SK-N-SH treated with all-trans-retinoic acid at 6 μM for 48 hours (cell line): ENCODE results near the gene PMCH.

Experiments
- ATAC-seq: fragments of 200-7000 bp; cut with Tn5 transposase; 3 replicates; pipeline ENCODE4 v1.9.1; 2020; ENCODE audit warnings: mild to moderate bottlenecking, moderate library complexity
- BACH2 ChIP-seq: fragments of 250-450 bp; sonication (Bioruptor Pico); IDR thresholded peaks from 2 replicates; pipeline ENCODE4 v1.9.0; 2021; ENCODE audit warnings: mild to moderate bottlenecking, borderline replicate concordance
- CREB5 ChIP-seq: fragments of 250-450 bp; sonication (Bioruptor Pico); IDR thresholded peaks from 2 replicates; pipeline ENCODE4 v1.5.1; 2020; ENCODE audit warnings: low read depth, mild to moderate bottlenecking, moderate library complexity
- CSDC2 ChIP-seq: fragments of 250-450 bp; sonication (Bioruptor Pico); IDR thresholded peaks from 2 replicates; pipeline ENCODE4 v1.5.0; 2020; ENCODE audit warnings: mild to moderate bottlenecking, moderate library complexity
- CSRNP3 ChIP-seq: fragments of 250-450 bp; sonication (Bioruptor Pico); IDR thresholded peaks from 2 replicates; pipeline ENCODE4 v1.5.1; 2021; ENCODE audit warnings: mild to moderate bottlenecking, moderate library complexity
- ESRRG ChIP-seq: fragments of 250-450 bp; sonication (Bioruptor Pico); IDR thresholded peaks from 2 replicates; pipeline ENCODE4 v1.6.1; 2021; ENCODE audit warnings: mild to moderate bottlenecking
- ISL1 ChIP-seq: fragments of 250-450 bp; sonication (Bioruptor Pico); IDR thresholded peaks from 2 replicates; pipeline ENCODE4 v2.1.2; 2022; ENCODE audit warnings: mild to moderate bottlenecking, moderate library complexity
- PATZ1 ChIP-seq: fragments of 250-450 bp; sonication (Bioruptor Pico); IDR thresholded peaks from 2 replicates; pipeline ENCODE4 v1.8.0; 2020; ENCODE audit warnings: mild to moderate bottlenecking, moderate library complexity, borderline replicate concordance
- POU6F1 ChIP-seq: fragments of 250-450 bp; sonication (Bioruptor Pico); IDR thresholded peaks from 2 replicates; pipeline ENCODE4 v1.8.0; 2021; ENCODE audit warnings: low read depth, mild to moderate bottlenecking, moderate library complexity, borderline replicate concordance
- PPARA ChIP-seq: fragments of 250-450 bp; sonication (Bioruptor Pico); IDR thresholded peaks from 2 replicates; pipeline ENCODE4 v1.5.0; 2020; ENCODE audit warnings: mild to moderate bottlenecking, borderline replicate concordance
- SNAI2 ChIP-seq: fragments of 250-450 bp; sonication (Bioruptor Pico); IDR thresholded peaks from 2 replicates; pipeline ENCODE4 v1.5.0; 2020; ENCODE audit warnings: mild to moderate bottlenecking, moderate library complexity
- TCF4 ChIP-seq: fragments of 250-450 bp; sonication (Bioruptor Pico); IDR thresholded peaks from 2 replicates; pipeline ENCODE4 v1.8.0; 2021; ENCODE audit warnings: mild to moderate bottlenecking, moderate library complexity, borderline replicate concordance
- TOX ChIP-seq: fragments of 250-450 bp; sonication (Bioruptor Pico); IDR thresholded peaks from 2 replicates; pipeline ENCODE4 v1.8.0; 2021; ENCODE audit warnings: mild to moderate bottlenecking, moderate library complexity, borderline replicate concordance
- TSHZ2 ChIP-seq: fragments of 250-450 bp; sonication (Bioruptor Pico); IDR thresholded peaks from 2 replicates; pipeline ENCODE4 v1.5.0; 2020; ENCODE audit warnings: mild to moderate bottlenecking, moderate library complexity
- ZC3H10 ChIP-seq: fragments of 250-450 bp; sonication (Bioruptor Pico); IDR thresholded peaks from 2 replicates; pipeline ENCODE4 v1.5.1; 2021; ENCODE audit warnings: mild to moderate bottlenecking, moderate library complexity
- ZFP3 ChIP-seq: fragments of 250-450 bp; sonication (Bioruptor Pico); IDR thresholded peaks from 2 replicates; pipeline ENCODE4 v1.5.0; 2020; ENCODE audit warnings: mild to moderate bottlenecking, moderate library complexity
- ZFP30 ChIP-seq: fragments of 450-650 bp; formaldehyde crosslinking; IDR thresholded peaks from 2 replicates; pipeline ENCODE4 v1.5.0; 2022; ENCODE audit warnings: mild to moderate bottlenecking, moderate library complexity
- ZNF565 ChIP-seq: fragments of 450-650 bp; formaldehyde crosslinking; conservative IDR thresholded peaks from 2 replicates; pipeline ENCODE4 v1.5.0; 2020; ENCODE audit warnings: low read depth, mild to moderate bottlenecking, moderate library complexity
- ZNF70 ChIP-seq: fragments of 450-650 bp; formaldehyde crosslinking; IDR thresholded peaks from 2 replicates; pipeline ENCODE4 v1.5.0; 2020; ENCODE audit warnings: mild to moderate bottlenecking, moderate library complexity

Gene PMCH

GRCh38 chr12:102182635-102183034 is 15.0 kb downstream of the PMCH start:
- TF ChIP-seq ISL1 (CRISPR knock-in tag) (no peak), PPARA (CRISPR knock-in tag) (no peak), SNAI2 (CRISPR knock-in tag) (no peak), TCF4 (no peak), TOX (CRISPR knock-in tag) (no peak), BACH2 (CRISPR knock-in tag) (no peak), CREB5 (CRISPR knock-in tag) (no peak), ZFP3 (no peak), ZFP30 (CRISPR knock-in tag) (no peak), ZNF565 (no peak), CSDC2 (CRISPR knock-in tag) (no peak), ZNF70 (CRISPR knock-in tag) (no peak), POU6F1 (CRISPR knock-in tag) (no peak), PATZ1 (CRISPR knock-in tag) (no peak), CSRNP3 (no peak)

GRCh38 chr12:102174761-102175160 is 22.9 kb downstream of the PMCH start:
- no peak for ATAC-seq
- TF ChIP-seq POU6F1 (CRISPR knock-in tag) = no peak
- TF ChIP-seq SNAI2 (CRISPR knock-in tag) = no peak
- TF ChIP-seq ZNF565 = no peak
- no peak for TF ChIP-seq PPARA (CRISPR knock-in tag)
- TF ChIP-seq CREB5 (CRISPR knock-in tag) = no peak
- TF ChIP-seq TSHZ2 (CRISPR knock-in tag) = no peak
- no peak for TF ChIP-seq ZC3H10 (CRISPR knock-in tag)
- no peak for TF ChIP-seq ESRRG
- no peak for TF ChIP-seq ZNF70 (CRISPR knock-in tag)
- TF ChIP-seq ZFP3 = no peak
- TF ChIP-seq, all 23 proteins: peak for 0

More at GRCh38 chr12:102182635-102183034, 15.0 kb downstream of the PMCH start:
- ATAC-seq = no peak
